Ovary (tissue), 3 donors: Measurements from ENCODE around the gene TTC13.

Experiments
- POLR2A ChIP-seq: fragments of 450-650 bp; IDR thresholded peaks from one replicate; pipeline ENCODE4 v1.6.1; 2017; ENCODE audit warnings: antibody characterized with exemption, mild to moderate bottlenecking, moderate library complexity
- TF ChIP-seq, protein P1 (sequence below), 3 donors: fragments of 450-650 bp in 2 of 3; fragments of 200-600 bp in 1 of 3; IDR thresholded peaks; one replicate each; pipeline versions ENCODE4 v1.5.1 to v1.8.0; 2016 to 2022; ENCODE audit warnings: antibody characterized with exemption in 3 of 3, mild to moderate bottlenecking in 1 of 3
- donor health status: DM: no; HTN: no; CAD: no.

DNA sequence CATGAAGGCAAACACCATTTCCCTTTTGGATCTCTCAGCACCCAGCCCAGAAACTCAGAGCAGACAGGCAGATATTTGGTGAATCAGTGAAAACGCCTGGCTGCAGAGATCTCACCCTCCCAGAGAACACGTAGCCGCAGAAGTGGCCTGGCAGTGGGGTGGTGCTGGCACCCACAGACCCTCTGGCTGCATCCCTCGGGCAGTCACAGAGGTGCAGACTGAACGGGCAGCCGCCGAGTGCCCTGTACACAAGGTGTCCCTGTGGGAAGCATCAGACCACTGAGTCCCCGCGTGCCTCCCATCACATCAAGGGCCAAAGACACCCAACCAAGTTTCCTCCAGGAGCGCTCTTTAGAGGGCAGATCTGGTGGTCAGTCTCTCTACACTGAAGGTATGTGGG is 49.3 kb upstream of the TTC13 start:
- no peak for TF ChIP-seq POLR2A
- TF ChIP-seq, protein P1, sequence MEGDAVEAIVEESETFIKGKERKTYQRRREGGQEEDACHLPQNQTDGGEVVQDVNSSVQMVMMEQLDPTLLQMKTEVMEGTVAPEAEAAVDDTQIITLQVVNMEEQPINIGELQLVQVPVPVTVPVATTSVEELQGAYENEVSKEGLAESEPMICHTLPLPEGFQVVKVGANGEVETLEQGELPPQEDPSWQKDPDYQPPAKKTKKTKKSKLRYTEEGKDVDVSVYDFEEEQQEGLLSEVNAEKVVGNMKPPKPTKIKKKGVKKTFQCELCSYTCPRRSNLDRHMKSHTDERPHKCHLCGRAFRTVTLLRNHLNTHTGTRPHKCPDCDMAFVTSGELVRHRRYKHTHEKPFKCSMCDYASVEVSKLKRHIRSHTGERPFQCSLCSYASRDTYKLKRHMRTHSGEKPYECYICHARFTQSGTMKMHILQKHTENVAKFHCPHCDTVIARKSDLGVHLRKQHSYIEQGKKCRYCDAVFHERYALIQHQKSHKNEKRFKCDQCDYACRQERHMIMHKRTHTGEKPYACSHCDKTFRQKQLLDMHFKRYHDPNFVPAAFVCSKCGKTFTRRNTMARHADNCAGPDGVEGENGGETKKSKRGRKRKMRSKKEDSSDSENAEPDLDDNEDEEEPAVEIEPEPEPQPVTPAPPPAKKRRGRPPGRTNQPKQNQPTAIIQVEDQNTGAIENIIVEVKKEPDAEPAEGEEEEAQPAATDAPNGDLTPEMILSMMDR (IDR thresholded peaks at IDR 0.05): no peak
